Smooth muscle cell of the brain vasculature (primary cell): Measurements from ENCODE around the gene PRIMPOL.
A peak's percentile ranks its signal among the peaks of the same experiment; 100 is the strongest.
"Not testable (repeated sequence)": the region's sequence is repeated elsewhere in the genome, so short reads cannot be mapped to it uniquely, and the experiment has no call there.

Experiments used
- DNase-seq: peaks from one replicate; pipeline ENCODE4 v3.0.0-alpha.2; 2012; ENCODE audit warnings: low read depth, low spot score

Gene PRIMPOL

GRCh38 chr4:184706453-184706852 lies 56.9 kb downstream of the PRIMPOL start:
- no peak for DNase-seq

- no peak for DNase-seq
These were observed 62.8 kb downstream of the PRIMPOL start for GRCh38 chr4:184712322-184712721.

DNA sequence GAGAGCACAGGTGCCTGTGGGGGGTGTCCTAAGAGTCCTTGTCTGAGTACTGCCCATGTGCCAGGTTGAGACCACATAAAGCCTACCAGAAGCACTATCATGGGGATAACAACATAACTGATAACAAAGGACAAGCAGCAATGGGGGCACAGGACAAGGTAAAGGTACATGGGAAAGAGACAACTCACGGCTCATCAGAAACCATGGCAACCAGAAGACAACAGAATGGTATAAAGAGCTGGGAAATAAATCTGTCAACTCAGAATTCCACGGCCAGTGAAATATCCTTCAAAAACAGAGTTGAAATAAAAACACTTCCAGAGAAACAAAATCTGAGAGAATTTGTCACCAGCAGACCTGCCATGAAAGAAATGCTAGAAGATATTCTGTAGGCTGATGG lies 64.3 kb downstream of the PRIMPOL start:
- DNase-seq: no peak

DNA sequence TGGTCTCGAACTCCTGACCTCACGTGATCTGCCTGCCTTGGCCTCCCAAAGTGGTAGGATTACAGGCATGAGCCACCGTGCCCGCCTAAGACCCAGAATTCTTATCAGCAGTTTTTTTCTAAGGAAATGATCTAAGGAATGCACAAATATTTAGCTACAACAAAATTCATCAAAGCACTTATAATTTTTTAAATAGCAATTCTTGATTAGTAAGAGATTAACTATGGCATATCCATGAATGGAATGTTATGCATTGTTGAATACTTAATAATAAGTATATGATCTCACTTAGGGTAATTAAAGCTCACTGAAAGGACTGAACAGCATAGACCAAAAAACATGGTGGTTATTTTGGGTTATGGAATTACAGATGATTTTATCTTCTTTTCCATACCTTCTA lies 66.0 kb downstream of the PRIMPOL start:
- DNase-seq: no peak

DNA sequence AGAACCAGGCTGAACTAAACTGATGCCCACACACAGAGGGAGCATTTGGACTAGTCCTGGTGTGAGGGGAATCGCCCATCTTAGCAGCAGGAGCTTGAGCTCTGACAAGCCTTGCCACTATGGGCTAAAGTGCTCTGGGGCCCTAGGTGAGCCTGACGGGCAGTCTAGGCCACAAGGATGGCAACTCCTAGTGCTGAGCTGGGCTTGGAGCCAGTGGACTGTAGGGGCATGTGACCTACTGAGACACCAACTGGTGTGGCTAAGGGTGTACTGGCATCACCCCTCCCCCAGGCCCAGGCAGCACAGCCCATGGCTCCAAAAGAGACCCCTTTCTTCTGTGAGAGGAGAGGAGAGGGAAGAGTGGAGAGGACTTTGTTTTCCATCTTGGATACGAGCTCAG lies 69.9 kb downstream of the PRIMPOL start:
- no peak for DNase-seq

DNA sequence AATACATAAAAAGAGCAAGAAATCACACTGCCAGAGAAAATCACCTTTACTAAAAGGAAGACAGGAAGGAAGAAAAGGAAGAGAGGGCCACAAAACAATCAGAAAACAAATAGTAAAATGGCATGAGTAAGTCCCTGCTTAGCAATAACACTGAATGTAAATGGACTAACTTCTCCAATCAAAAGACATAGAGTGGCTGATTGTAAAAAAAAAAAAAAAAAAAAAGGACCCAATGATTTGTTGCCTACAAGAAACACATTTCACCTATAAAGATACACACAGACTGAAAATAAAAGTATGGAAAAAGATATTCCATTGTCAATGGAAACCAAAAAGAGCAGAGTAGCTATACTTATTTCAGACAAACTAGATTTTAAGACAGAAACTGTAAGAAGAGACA lies 71.7 kb downstream of the PRIMPOL start:
- no peak for DNase-seq

GRCh38 chr4:184722798-184723197 lies 73.3 kb downstream of the PRIMPOL start:
- DNase-seq: no peak

DNA sequence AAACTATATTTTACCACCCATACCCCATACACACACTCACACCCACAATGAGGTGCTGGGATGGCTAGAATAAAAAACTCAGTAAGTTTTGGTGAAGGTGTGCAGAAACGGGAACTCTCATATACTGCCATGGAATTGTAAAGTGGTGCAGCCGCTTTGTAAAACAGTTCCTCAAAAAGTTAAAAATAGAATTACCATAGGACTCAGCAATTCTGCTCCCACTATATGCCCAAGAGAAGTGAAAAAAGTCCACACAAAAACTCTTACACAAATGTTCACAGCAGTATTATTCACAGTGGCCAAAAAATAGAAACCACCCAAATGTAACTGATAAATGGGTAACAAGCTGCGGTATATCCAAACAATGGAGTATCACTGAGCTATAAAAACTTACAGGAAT lies 77.9 kb downstream of the PRIMPOL start:
- no peak for DNase-seq

DNA sequence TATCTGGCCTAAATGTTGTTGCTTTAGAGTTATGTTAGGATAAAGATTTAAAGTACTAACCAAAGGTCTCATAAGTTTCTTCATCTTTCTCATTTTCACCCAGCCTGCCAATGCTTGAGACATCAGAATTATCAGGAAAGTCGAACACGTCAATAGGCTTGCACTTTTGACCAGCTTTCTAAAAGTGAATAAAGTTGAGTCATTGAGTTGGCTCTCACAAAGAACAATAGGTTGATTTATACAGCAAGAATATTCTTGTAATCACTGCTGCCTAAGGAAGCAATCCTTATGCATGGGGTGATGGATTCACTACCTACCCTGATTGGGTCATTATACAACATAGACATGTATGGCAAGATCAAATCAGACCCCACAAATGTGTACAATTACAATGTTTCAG lies 79.3 kb downstream of the PRIMPOL start:
- DNase-seq: no peak

DNA sequence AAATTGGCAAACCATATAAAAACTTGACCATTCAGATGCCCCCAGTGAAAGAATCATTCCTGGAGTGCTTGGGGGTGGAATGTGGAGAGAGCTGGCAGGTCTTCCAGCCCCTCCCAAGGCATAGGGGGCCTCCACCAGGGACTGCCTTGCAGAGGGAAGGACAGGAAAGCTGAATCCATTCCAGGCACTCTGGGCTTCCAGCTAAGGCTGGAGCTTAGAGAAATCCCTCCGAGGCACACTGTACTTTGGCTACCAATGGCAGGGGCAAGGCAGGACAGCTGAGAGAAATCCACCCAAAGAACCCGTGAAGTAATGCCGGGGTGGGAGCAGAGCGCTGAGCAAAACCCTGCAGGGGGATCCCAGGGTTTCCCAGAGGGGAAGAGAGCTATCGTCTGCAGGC lies 80.4 kb downstream of the PRIMPOL start:
- no peak for DNase-seq

DNA sequence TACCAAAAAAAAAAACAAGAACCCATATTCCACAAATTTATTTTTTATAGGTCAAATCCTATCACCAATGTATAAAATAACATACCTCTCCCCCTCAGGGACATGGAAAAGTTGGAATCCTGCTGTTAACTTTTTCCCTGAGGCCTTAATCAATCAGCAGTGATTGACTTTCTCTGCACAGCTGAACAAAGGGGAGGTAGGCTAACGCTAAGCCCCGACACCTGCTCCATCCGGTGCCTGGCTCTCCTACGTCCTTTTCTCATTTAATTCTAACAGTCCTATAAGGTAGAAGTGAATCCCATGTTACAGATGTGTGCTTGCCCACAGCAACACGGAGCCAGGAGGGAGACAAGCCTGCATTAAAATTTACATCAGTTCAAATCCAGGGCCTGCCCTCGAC lies 81.5 kb downstream of the PRIMPOL start:
- no peak for DNase-seq

GRCh38 chr4:184732126-184732525 lies 82.6 kb downstream of the PRIMPOL start:
- no peak for DNase-seq

- peak; percentile 97 for DNase-seq
These were observed 84.4 kb downstream of the PRIMPOL start, which contains the start of gene CENPU for GRCh38 chr4:184733654-184734524. TSS of gene CENPU (minus strand) at chr4:184734096. CDS start at chr4:184734062, 34 bp downstream.

GRCh38 chr4:184734758-184735157 lies 85.2 kb downstream of the PRIMPOL start:
- DNase-seq: no peak

GRCh38 chr4:184739575-184739974 lies 90.0 kb downstream of the PRIMPOL start:
- DNase-seq: not testable (repeated sequence)

- no peak for DNase-seq
These were observed 91.4 kb downstream of the PRIMPOL start for GRCh38 chr4:184740980-184741391.

GRCh38 chr4:184741651-184742050 lies 92.1 kb downstream of the PRIMPOL start:
- not testable (repeated sequence) for DNase-seq

- DNase-seq: no peak
These were observed 94.1 kb downstream of the PRIMPOL start for GRCh38 chr4:184743650-184744049.

GRCh38 chr4:184744236-184744635 lies 94.7 kb downstream of the PRIMPOL start:
- DNase-seq: no peak
